CD1c-positive myeloid dendritic cell (primary cell): Measurements from ENCODE around the gene PROM2.

Experiments
- DNase-seq: peaks from one replicate; pipeline ENCODE4 v3.0.0-alpha.2; 2016; ENCODE audit errors: extremely low spot score

Gene PROM2

GRCh38 chr2:95323347-95324155 lies 49.3 kb downstream of the PROM2 start:
- no peak for DNase-seq

GRCh38 chr2:95325026-95325425 lies 50.8 kb downstream of the PROM2 start:
- DNase-seq, result no peak

GRCh38 chr2:95325590-95326432 lies 51.6 kb downstream of the PROM2 start:
- DNase-seq, result no peak

DNA sequence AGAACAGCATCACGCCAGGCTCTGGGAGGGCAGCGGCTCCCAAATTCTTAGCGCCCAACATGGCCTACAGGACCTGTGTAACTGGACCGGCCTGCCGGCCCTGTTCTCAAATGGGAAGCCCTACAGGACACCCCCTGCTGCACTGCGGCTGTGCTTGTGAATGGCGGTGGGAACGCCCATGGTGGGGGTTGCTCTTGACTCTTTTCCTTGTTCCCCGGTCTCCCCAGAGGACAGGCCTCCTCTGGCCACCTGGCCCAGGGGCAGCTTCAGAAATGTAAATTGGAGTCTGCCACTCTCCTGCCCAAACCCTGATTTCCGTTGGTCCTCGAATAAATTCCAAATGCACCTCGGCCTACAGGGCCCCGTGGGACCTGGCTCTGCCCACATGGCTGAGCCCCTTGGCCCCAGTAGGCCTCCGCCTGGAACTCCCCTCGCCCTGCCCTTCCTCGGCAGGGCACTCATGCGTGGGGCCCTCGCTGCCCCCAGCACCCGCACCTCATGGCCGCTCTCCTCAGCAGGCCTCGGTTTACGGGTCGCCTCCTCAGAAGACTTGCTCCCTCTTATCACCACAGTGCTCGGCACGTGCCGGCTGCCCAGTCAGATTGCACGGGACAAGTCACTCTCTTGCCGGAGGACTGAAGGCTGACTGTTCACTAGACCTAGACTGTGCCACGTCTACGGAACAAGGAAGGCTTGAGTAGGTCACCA lies 52.3 kb downstream of the PROM2 start:
- no peak for DNase-seq

DNA sequence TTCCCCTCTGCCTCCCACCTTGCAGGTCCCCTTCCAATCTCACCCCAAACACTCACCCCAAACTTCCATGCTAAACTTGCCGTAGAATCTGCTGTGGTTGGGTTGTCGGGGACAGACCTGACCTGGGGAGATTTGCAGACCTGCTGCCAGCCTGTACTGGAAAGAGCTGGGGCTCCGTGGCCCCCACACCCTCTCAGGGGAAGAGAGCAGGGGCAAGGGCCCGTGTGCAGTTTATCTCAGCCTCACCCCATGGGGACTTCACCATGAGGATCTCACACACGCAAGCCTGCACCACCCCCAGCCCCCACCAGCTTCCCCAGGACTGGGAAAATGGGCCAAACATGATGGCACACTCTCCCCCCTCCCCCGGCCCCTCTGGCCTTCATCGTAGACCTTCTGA lies 53.6 kb downstream of the PROM2 start:
- DNase-seq, result no peak

GRCh38 chr2:95328358-95329125 lies 54.3 kb downstream of the PROM2 start:
- no peak for DNase-seq

- no peak for DNase-seq
Measured at GRCh38 chr2:95329401-95329800, 55.2 kb downstream of the PROM2 start.

- no peak for DNase-seq
Measured at GRCh38 chr2:95329891-95330793, 55.9 kb downstream of the PROM2 start.

DNA sequence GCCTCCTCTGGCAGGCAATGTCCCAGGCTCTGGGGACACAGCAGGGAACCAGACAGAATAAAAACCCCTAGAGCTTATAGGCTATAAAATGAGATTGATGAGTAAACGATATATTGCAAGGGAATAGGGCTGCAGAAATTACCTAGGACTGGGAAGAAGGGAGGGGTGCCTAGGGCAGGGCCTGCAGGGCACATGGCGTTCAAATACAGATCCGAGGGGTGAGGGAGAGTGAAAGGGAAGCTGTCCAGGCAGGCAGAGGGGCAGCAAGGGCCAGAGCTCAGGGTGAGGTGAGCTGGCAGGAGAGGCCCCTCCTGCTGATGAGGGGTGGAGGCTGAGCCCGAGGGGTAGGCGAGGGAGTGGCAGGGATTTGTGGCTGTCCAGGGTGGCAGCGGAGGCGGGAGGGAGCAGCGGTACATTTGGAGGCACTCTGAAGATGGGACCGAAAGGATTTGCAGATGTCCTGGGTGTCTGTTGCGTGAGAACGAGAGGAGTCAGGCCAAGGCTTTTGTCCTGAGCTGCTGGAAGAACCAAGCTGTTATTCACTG lies 56.6 kb downstream of the PROM2 start:
- no peak for DNase-seq

DNA sequence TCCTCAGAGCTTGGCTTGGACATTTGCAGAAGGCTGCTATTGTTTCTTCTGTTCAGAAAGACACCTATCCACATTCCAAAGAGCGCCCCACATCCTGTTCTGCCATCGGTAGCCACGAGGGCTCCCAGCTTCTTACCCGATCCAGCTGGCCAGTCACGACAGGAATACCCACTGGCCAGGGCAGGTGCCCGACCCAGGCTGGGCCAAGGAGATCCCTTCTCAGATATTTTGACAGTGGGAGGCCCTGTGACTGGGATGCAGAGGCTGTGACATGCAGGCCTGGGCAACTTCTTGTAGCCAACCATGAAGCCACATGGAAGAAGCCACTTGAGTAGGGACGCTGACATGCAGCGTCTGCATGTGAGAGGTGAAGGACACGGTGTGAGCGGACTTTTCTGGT lies 57.4 kb downstream of the PROM2 start:
- no peak for DNase-seq

DNA sequence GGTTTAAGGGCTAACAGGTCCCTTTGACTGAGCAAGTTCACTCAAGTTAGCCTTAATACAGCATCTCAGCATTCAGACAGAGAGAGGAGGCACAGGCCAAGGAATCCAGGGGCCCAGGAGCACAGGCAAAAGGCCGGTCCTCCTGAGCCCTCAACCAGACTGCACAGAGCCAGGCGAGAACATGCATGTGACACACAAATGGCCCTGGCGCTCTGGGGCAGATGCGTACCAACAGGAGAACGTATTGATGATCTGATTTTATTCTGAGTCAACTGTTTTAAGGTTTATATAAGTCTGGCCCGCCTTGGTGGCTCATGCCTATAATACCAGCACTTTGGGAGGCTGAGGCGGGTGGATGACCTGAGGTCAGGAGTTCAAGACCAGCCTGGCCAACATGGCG lies 57.8 kb downstream of the PROM2 start:
- DNase-seq, result no peak

DNA sequence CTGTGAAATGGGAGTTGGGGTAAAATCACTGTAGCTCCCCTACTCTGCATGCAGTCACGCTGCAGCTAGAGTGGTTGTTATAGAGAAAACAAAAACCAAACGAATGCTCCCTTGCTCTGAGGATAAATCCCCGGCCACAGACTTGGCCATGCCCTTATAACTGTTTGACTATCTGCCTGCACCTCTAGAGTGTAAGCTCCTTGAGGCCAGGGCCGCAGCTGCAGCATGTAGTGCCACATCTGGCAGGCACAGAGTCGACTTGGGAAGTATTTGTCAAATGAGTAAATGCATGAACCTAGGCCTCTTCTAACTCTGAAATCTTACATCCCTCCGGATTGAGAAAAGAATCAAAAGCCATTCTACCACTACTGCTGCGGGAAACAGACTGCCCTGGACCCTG lies 58.8 kb downstream of the PROM2 start:
- no peak for DNase-seq

GRCh38 chr2:95333888-95334338 lies 59.7 kb downstream of the PROM2 start:
- DNase-seq, result no peak

DNA sequence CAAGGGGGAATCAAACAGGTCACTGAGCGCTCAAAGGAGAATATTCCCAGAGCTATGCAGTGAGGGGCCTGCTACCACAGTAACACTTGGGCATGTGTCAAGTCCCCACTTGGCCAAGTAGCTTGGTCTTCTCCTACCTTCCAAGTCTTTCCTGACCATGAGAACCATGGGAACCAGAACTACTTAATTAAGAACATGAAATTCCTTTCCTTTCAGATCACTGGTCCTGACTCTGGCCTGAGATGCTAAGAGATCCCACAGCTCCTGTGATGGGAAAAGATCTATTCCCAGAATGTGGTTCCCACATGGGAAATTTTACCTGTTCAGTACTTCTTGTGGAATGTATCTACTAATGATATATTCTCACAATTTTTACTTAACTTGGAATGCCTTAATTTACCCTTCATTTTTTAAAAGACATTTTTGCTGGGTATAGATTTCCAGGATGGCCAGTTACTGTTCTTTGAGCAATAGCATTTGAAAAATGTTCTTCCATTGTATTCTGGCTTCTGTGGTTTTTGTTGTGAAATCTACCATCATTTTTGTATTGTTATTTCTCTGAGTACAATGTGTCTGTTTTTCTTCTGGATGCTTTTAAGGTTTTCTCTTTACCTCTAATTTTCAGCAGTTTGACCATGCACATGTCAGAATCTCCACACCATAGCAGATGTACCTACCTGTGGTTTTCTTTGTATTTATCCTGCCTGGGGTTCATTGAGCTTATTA lies 60.8 kb downstream of the PROM2 start:
- DNase-seq, result no peak

DNA sequence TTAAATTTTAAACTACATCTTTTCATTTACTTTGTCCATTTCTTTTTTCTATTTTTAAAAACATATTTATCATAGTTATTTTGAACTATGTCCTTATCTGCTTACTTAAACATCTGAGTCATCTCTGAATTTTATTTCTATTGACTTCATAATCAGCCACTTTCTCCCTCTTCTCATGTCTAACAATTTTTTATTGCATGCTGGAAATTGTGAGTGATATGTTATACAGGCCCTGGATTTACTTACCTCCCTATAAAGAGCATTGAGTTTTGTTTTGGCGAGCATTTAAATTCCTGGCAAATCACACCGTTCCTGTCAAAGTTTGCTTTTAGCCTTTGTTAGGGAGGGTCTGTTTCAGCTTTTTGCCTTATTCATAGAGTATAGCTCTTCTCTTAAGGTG lies 62.2 kb downstream of the PROM2 start:
- no peak for DNase-seq

DNA sequence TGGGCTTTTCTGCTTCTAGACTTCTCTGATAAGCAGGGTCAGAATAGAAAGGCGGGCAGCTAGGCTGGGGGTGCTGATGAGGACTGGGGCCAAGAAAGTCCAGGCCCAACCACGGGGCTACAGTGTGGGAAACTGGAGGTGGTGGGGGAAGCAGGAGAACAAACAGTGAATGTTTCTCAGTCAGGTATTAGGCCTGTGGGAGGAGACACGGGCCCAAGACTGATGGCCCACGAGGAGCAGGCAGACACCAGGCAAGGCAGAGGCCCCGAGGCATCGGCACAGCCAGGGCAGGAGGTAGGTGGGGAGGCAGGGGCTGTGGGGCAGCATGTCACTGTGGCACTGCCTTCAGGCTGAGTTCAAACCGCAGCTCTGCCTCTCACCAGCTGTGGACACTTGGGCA lies 63.6 kb downstream of the PROM2 start:
- no peak for DNase-seq
